H9 (cell line): ENCODE results near the gene PNMA3. TPM values are rescaled to one million over a fixed set of nuclear protein-coding genes. Genes with fewer than 3 reads are reported as not detected.

Source experiments
- DNase-seq: peaks from one replicate; pipeline ENCODE4 v3.0.0-alpha.2; 2017
- H2AFZ ChIP-seq: one replicate; pipeline ENCODE4 v1.6.1; 2013; ENCODE audit warnings: mild to moderate bottlenecking, low read length, control low read depth, moderate library complexity
- H2AK5ac ChIP-seq: 2 replicates; pipeline ENCODE4 v1.6.1; 2013; ENCODE audit warnings: low read length, control low read depth, mixed read lengths; ENCODE audit not compliant: insufficient read length
- H2BK120ac ChIP-seq: one replicate; pipeline ENCODE4 v1.6.1; 2013; ENCODE audit warnings: low read depth, mild to moderate bottlenecking, low read length, control low read depth, inconsistent platforms; ENCODE audit not compliant: poor library complexity, severe bottlenecking
- H2BK12ac ChIP-seq: 2 replicates; pipeline ENCODE4 v1.6.1; 2013; ENCODE audit warnings: low read length, control low read depth, mixed read lengths, low read depth; ENCODE audit not compliant: insufficient read length
- H2BK15ac ChIP-seq: 2 replicates; pipeline ENCODE4 v1.6.1; 2013; ENCODE audit warnings: low read depth, low read length, control low read depth
- H2BK20ac ChIP-seq: one replicate; pipeline ENCODE4 v1.6.1; 2013; ENCODE audit warnings: low read depth, mild to moderate bottlenecking, low read length, control low read depth, inconsistent platforms; ENCODE audit not compliant: poor library complexity, severe bottlenecking
- H2BK5ac ChIP-seq: 2 replicates; pipeline ENCODE4 v1.6.1; 2013; ENCODE audit warnings: low read length, control low read depth, mixed read lengths; ENCODE audit not compliant: insufficient read length
- H3K14ac ChIP-seq: 2 replicates; pipeline ENCODE4 v1.6.1; 2013; ENCODE audit warnings: low read length, control low read depth; ENCODE audit not compliant: insufficient read depth
- H3K18ac ChIP-seq: 2 replicates; pipeline ENCODE4 v1.6.1; 2013; ENCODE audit warnings: low read depth, mild to moderate bottlenecking, mixed read lengths, low read length, control low read depth; ENCODE audit not compliant: insufficient read length
- H3K23ac ChIP-seq: 2 replicates; pipeline ENCODE4 v1.6.1; 2013; ENCODE audit warnings: low read length, control low read depth, mixed read lengths, low read depth; ENCODE audit not compliant: insufficient read length
- H3K23me2 ChIP-seq: 2 replicates; pipeline ENCODE4 v1.6.1; 2013; ENCODE audit warnings: low read depth, mild to moderate bottlenecking, mixed read lengths, low read length, control low read depth; ENCODE audit not compliant: insufficient read length, poor library complexity, severe bottlenecking
- H3K27ac ChIP-seq: 2 replicates; pipeline ENCODE4 v1.5.1; 2013; ENCODE audit warnings: low read length, control low read depth, mixed read lengths, low read depth; ENCODE audit not compliant: insufficient read length
- H3K27me3 ChIP-seq: 2 replicates; pipeline ENCODE4 v1.6.1; 2013; ENCODE audit warnings: low read length, control low read depth, inconsistent platforms; ENCODE audit not compliant: insufficient read depth
- H3K4ac ChIP-seq: 2 replicates; pipeline ENCODE4 v1.6.1; 2013; ENCODE audit warnings: low read depth, mild to moderate bottlenecking, control low read depth, inconsistent platforms, low read length, moderate library complexity
- H3K4me1 ChIP-seq: 2 replicates; pipeline ENCODE4 v1.6.1; 2013; ENCODE audit warnings: low read length, control low read depth, inconsistent platforms; ENCODE audit not compliant: insufficient read depth
- H3K4me2 ChIP-seq: 2 replicates; pipeline ENCODE4 v1.6.1; 2013; ENCODE audit warnings: low read length, control low read depth, mixed read lengths; ENCODE audit not compliant: insufficient read length, insufficient read depth
- H3K56ac ChIP-seq: 2 replicates; pipeline ENCODE4 v1.6.1; 2013; ENCODE audit warnings: low read depth, mild to moderate bottlenecking, mixed read lengths, low read length, control low read depth; ENCODE audit not compliant: insufficient read length
- H3K79me1 ChIP-seq: 2 replicates; pipeline ENCODE4 v1.6.1; 2013; ENCODE audit warnings: low read depth, mild to moderate bottlenecking, moderate library complexity, low read length, control low read depth, inconsistent platforms; ENCODE audit not compliant: insufficient read depth, poor library complexity, severe bottlenecking
- H3K79me2 ChIP-seq: 2 replicates; pipeline ENCODE4 v1.6.1; 2013; ENCODE audit warnings: low read length, control low read depth, inconsistent platforms; ENCODE audit not compliant: insufficient read depth
- H3K9ac ChIP-seq: 2 replicates; pipeline ENCODE4 v1.6.1; 2013; ENCODE audit warnings: low read length, control low read depth, mixed read lengths; ENCODE audit not compliant: insufficient read length; ENCODE audit errors: extremely low read depth
- H3K9me3 ChIP-seq: one replicate; pipeline ENCODE4 v1.6.1; 2013; ENCODE audit warnings: low read depth, low read length, inconsistent platforms; ENCODE audit not compliant: control insufficient read depth
- H3T11ph ChIP-seq: one replicate; pipeline ENCODE4 v1.6.1; 2013; ENCODE audit warnings: mild to moderate bottlenecking, low read length, control low read depth, inconsistent platforms
- H4K20me1 ChIP-seq: one replicate; pipeline ENCODE4 v1.6.1; 2013; ENCODE audit not compliant: control insufficient read depth, insufficient read length, insufficient read depth
- H4K5ac ChIP-seq: 2 replicates; pipeline ENCODE4 v1.6.1; 2013; ENCODE audit warnings: low read depth, mild to moderate bottlenecking, mixed read lengths, low read length, control low read depth; ENCODE audit not compliant: insufficient read length
- H4K8ac ChIP-seq: replicated peaks from 2 replicates; pipeline ENCODE4 v1.6.1; 2013; ENCODE audit warnings: low read length, control low read depth, mixed read lengths, low read depth; ENCODE audit not compliant: insufficient read length
- H4K91ac ChIP-seq: 2 replicates; pipeline ENCODE4 v1.6.1; 2013; ENCODE audit warnings: low read depth, mild to moderate bottlenecking, moderate library complexity, mixed read lengths, low read length, control low read depth; ENCODE audit not compliant: insufficient read length
- H3K27ac Mint-ChIP-seq, 3 experiments: 2 replicates in 2 of 3; 3 replicates in 1 of 3; pipeline ENCODE4 v1.8.0; 2020 to 2021; ENCODE audit warnings: mixed read lengths in 3 of 3, mild to moderate bottlenecking in 1 of 3, moderate library complexity in 1 of 3
- H3K27me3 Mint-ChIP-seq: 2 replicates; pipeline ENCODE4 v1.8.0; 2021; ENCODE audit warnings: low read depth, mild to moderate bottlenecking, moderate library complexity, mixed read lengths
- H3K36me3 Mint-ChIP-seq, 3 experiments: 2 replicates in 2 of 3; 3 replicates in 1 of 3; pipeline ENCODE4 v1.8.0; 2020 to 2021; ENCODE audit warnings: low read depth in 3 of 3, mixed read lengths in 3 of 3; ENCODE audit not compliant: insufficient read depth in 1 of 3
- H3K4me1 Mint-ChIP-seq, 2 experiments: 2 replicates each; pipeline ENCODE4 v1.8.0; 2020; ENCODE audit warnings: mixed read lengths in 2 of 2
- H3K4me3 Mint-ChIP-seq, 2 experiments: 2 replicates in 1 of 2; 3 replicates in 1 of 2; pipeline ENCODE4 v1.8.0; 2020 to 2021; ENCODE audit warnings: mild to moderate bottlenecking in 2 of 2, mixed read lengths in 2 of 2, moderate library complexity in 1 of 2
- H3K9me3 Mint-ChIP-seq, 2 experiments: 2 replicates in 1 of 2; 3 replicates in 1 of 2; pipeline ENCODE4 v1.8.0; 2020; ENCODE audit warnings: mild to moderate bottlenecking in 2 of 2, mixed read lengths in 2 of 2, moderate library complexity in 1 of 2
- CTCF ChIP-seq: fragments of 200-600 bp; sonication (generic); conservative IDR thresholded peaks from 3 replicates; pipeline ENCODE4 v1.8.0; 2021; ENCODE audit warnings: antibody characterized with exemption, mild to moderate bottlenecking
- WGBS: extraction: QIAGEN DNeasy Blood & Tissue Kit; methylation state at CpG from one replicate; pipeline ENCODE4 v1.1.7; 2013; ENCODE audit warnings: missing lambda C conversion rate, low lambda C conversion rate, mixed read lengths; ENCODE audit not compliant: insufficient read length; ENCODE audit errors: extremely low coverage; 5-methylcytosine and 5-hydroxymethylcytosine counted together
- total RNA-seq: library from RNA; stranded (reverse); gene quantifications from 2 replicates; pipeline ENCODE4 v1.2.1, GENCODE V29; 2021

The PNMA3 gene
- total RNA-seq, 1 experiment from 2014 or later = 9.4 TPM

- no peaks in the 10 kb centered on the region for H3K4me1 ChIP-seq
- no peaks in the 10 kb centered on the region; the same call in 1 of the 2 replicates for H3K27me3 ChIP-seq
- no peak overlapping the region for H4K91ac ChIP-seq
- peaks cover 10 to 12% of the 10 kb centered on the region in 2 experiments for H3K4me1 Mint-ChIP-seq
- H3K9ac ChIP-seq = no peak overlapping the region
- peaks cover 47 to 54% of the 10 kb centered on the region in 2 experiments for H3K9me3 Mint-ChIP-seq
- H2BK15ac ChIP-seq = no peak overlapping the region
- H3K27ac Mint-ChIP-seq = no peak overlapping the region
- H3K23me2 ChIP-seq = no peaks in the 10 kb centered on the region
- no peak overlapping the region for H3K23ac ChIP-seq
- H4K5ac ChIP-seq = no peak overlapping the region
- H2BK5ac ChIP-seq = no peak overlapping the region
- H2AK5ac ChIP-seq = no peak overlapping the region
- H4K20me1 ChIP-seq = no peaks in the 10 kb centered on the region
- H3K18ac ChIP-seq = no peak overlapping the region
- H2AFZ ChIP-seq = no peak overlapping the region
- no peak overlapping the region for H3T11ph ChIP-seq
- H4K8ac ChIP-seq = no peak overlapping the region
- no peak overlapping the region for H2BK120ac ChIP-seq
- H3K79me2 ChIP-seq = no peaks in the 10 kb centered on the region
- no CpG with 5 or more reads among the region's 8 CpGs for WGBS
- TF ChIP-seq CTCF = no peak
- peaks cover 21% of the 10 kb centered on the region for H3K27me3 Mint-ChIP-seq
- no peak overlapping the region for H3K27ac ChIP-seq
- H3K4me3 Mint-ChIP-seq = no peak overlapping the region
- H2BK12ac ChIP-seq = no peak overlapping the region
- H3K79me1 ChIP-seq = no peaks in the 10 kb centered on the region
- H2BK20ac ChIP-seq = no peak overlapping the region
- H3K4ac ChIP-seq = no peak overlapping the region
- no peak for DNase-seq
- no peak overlapping the region for H3K4me2 ChIP-seq
- H3K9me3 ChIP-seq = peaks cover 46% of the 10 kb centered on the region
- H3K56ac ChIP-seq = no peak overlapping the region
- H3K14ac ChIP-seq = no peak overlapping the region
- peaks cover 0 to 12% (median 3%) of the 10 kb centered on the region in 3 experiments; a peak in 3 of 7 replicates for H3K36me3 Mint-ChIP-seq
These were observed 3.8 kb downstream of the PNMA3 start for GRCh38 chrX:153060095-153060445.
